Breast epithelium (tissue), 4 donors: ENCODE measurements around the gene SETD1A. TPM values are rescaled to one million over a fixed set of nuclear protein-coding genes. Genes with fewer than 3 reads are reported as not detected.

Source experiments
- DNase-seq, 2 donors: peaks; one replicate each; pipeline ENCODE4 v3.0.0-alpha.2; 2019; ENCODE audit warnings: low spot score in 2 of 2
- H3K27ac ChIP-seq, 2 donors: fragments of 200-600 bp; sonication (generic) in 1 of 2; one replicate each; pipeline ENCODE4 v1.5.1; 2016 to 2019; ENCODE audit warnings: mild to moderate bottlenecking in 1 of 2
- H3K27me3 ChIP-seq, 2 donors: fragments of 200-600 bp; sonication (generic) in 1 of 2; one replicate each; pipeline versions ENCODE4 v1.5.1 to v1.6.0; 2017 to 2019; ENCODE audit warnings: control low read depth in 1 of 2, mild to moderate bottlenecking in 1 of 2
- H3K36me3 ChIP-seq: fragments of 200-600 bp; one replicate; pipeline ENCODE4 v1.5.1; 2019
- H3K4me1 ChIP-seq, 2 donors: fragments of 200-600 bp; sonication (generic); one replicate each; pipeline ENCODE4 v1.5.1; 2016 to 2019; ENCODE audit warnings: control low read depth in 1 of 2
- H3K4me3 ChIP-seq, 3 donors: fragments of 200-600 bp; sonication (generic); 1 replicate in 2 of 3; 2 replicates in 1 of 3; pipeline ENCODE4 v1.5.1; 2016 to 2019; ENCODE audit warnings: mild to moderate bottlenecking in 3 of 3, moderate library complexity in 2 of 3
- H3K9me3 ChIP-seq, 2 donors: fragments of 200-600 bp; sonication (generic) in 1 of 2; one replicate each; pipeline ENCODE4 v1.5.1; 2016 to 2019; ENCODE audit warnings: control low read depth in 1 of 2
- POLR2A ChIP-seq: fragments of 450-650 bp; IDR thresholded peaks from one replicate; pipeline ENCODE4 v1.6.1; 2016; ENCODE audit warnings: antibody characterized with exemption, mild to moderate bottlenecking, moderate library complexity
- POLR2AphosphoS5 ChIP-seq, 3 donors: sonication (generic); formaldehyde crosslinking; IDR thresholded peaks; one replicate each; pipeline ENCODE4 v1.6.1; 2017; ENCODE audit warnings: antibody characterized with exemption in 3 of 3
- intact Hi-C: fragments of 100-400 bp; cut with DNase I; formaldehyde crosslinking; loops from one replicate; pipeline ENCODE4 v1.15.1; 2023; ENCODE audit warnings: low total_unique reads
- total RNA-seq, 3 donors: library from RNA; depleted of rRNA; stranded (reverse); fragments of >200 nt; gene quantifications; one replicate each; pipeline ENCODE4 v1.1.0, GENCODE V29; 2016
- TF ChIP-seq, protein P1 (sequence below), 3 donors: fragments of 450-650 bp; IDR thresholded peaks; one replicate each; pipeline ENCODE4 v1.5.1; 2016 to 2017; ENCODE audit warnings: antibody characterized with exemption in 3 of 3, mild to moderate bottlenecking in 3 of 3, moderate library complexity in 3 of 3

SETD1A gene
- total RNA-seq, 3 donors from 2014 or later = 4.8 to 5.6 (median 5.1) TPM

DNA sequence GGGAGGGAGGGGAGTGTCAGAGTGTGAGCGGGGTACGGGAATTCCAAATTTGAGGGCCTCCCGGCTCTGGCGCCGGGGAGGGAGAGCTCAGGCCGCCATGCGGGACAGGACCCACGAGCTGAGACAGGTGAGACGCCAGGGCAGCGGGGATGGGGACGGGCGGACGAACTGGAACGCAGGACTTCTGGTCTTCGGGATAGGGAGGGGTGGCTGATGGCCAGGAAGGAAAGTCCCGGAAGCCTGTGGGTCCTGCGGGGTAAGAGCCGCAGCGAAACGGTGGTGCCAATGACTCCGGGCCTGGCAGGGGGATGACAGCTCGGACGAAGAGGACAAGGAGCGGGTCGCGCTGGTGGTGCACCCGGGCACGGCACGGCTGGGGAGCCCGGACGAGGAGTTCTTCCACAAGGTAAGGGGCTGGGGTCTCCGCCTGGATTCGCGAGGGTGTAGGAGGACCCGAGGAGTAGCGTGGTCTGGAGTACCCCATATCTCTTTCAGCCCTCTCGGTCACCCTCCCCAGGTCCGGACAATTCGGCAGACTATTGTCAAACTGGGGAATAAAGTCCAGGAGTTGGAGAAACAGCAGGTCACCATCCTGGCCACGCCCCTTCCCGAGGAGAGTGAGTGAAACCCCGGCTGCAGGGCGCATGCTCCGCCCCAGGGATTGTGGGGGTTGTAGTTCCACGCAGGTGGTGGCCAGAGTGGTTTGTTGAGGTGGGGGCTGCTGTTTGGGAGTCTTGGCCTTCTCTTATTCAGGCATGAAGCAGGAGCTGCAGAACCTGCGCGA is 76.3 kb downstream of the SETD1A start:
- intact Hi-C loops = loop anchor here (10.0 kb wide), 2 partner anchors 89 to 1729 kb away; partner anchors contain the start of gene ORAI3
- DNase-seq = peak; percentile 89 to 91
- TF ChIP-seq POLR2A (no peak), POLR2AphosphoS5 (IDR thresholded peaks at IDR 0.05) (peak in 1 of 3 donors; percentile 41)
- TF ChIP-seq, protein P1, sequence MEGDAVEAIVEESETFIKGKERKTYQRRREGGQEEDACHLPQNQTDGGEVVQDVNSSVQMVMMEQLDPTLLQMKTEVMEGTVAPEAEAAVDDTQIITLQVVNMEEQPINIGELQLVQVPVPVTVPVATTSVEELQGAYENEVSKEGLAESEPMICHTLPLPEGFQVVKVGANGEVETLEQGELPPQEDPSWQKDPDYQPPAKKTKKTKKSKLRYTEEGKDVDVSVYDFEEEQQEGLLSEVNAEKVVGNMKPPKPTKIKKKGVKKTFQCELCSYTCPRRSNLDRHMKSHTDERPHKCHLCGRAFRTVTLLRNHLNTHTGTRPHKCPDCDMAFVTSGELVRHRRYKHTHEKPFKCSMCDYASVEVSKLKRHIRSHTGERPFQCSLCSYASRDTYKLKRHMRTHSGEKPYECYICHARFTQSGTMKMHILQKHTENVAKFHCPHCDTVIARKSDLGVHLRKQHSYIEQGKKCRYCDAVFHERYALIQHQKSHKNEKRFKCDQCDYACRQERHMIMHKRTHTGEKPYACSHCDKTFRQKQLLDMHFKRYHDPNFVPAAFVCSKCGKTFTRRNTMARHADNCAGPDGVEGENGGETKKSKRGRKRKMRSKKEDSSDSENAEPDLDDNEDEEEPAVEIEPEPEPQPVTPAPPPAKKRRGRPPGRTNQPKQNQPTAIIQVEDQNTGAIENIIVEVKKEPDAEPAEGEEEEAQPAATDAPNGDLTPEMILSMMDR (IDR thresholded peaks at IDR 0.05) = no peak
- Histone ChIP-seq H3K27me3 (no peaks in the 10 kb centered on the region), H3K27ac (peak overlapping the region; percentile 93 to 99), H3K4me3 (peak overlapping the region; percentile 84 to 97 (median 93)), H3K36me3 (no peaks in the 10 kb centered on the region), H3K4me1 (peaks cover 0 to 5% of the 10 kb centered on the region in 2 donors), H3K9me3 (no peaks in the 10 kb centered on the region)

Other genes with a start within 250 kb of the SETD1A start
- 10 to 100 TPM; 28.5 to 38.8 (median 35.7) TPM for gene PHKG2, start 209.3 kb upstream of the SETD1A start, total RNA-seq
- 10 to 100 TPM in 2 of 3 donors, 1 to 10 TPM in 1; 1.4 to 17.1 (median 13.4) TPM for gene CFAP119, start 195.7 kb upstream of the SETD1A start, total RNA-seq
- 10 to 100 TPM; 77.0 to 84.7 (median 77.3) TPM for gene RNF40, start 195.4 kb upstream of the SETD1A start, total RNA-seq
- gene ZNF629, start 170.5 kb upstream of the SETD1A start, total RNA-seq = 10 to 100 TPM in 2 of 3 donors, 1 to 10 TPM in 1; 9.4 to 16.2 (median 10.5) TPM
- gene BCL7C, start 63.7 kb upstream of the SETD1A start, total RNA-seq = 10 to 100 TPM; 29.4 to 47.2 (median 36.2) TPM
- 1 to 10 TPM; 2.6 to 4.5 (median 3.4) TPM for gene CTF1, start 61.1 kb upstream of the SETD1A start, total RNA-seq
- gene FBXL19, start 34.2 kb upstream of the SETD1A start, total RNA-seq = 10 to 100 TPM in 1 of 3 donors, 1 to 10 TPM in 2; 4.5 to 12.7 (median 9.2) TPM
- 10 to 100 TPM; 20.0 to 40.5 (median 25.9) TPM for gene ORAI3, start 8.7 kb upstream of the SETD1A start, total RNA-seq
- gene HSD3B7, start 27.5 kb downstream of the SETD1A start, total RNA-seq = 10 to 100 TPM; 12.1 to 27.8 (median 26.9) TPM
- 1 to 10 TPM; 1.6 to 2.6 (median 2.6) TPM for gene STX1B, start 52.9 kb downstream of the SETD1A start, total RNA-seq
- gene STX4, start 75.8 kb downstream of the SETD1A start, total RNA-seq = 10 to 100 TPM; 44.3 to 59.0 (median 52.2) TPM
- 1 to 10 TPM; 6.7 to 8.9 (median 8.8) TPM for gene ZNF668, start 116.5 kb downstream of the SETD1A start, total RNA-seq
- gene ZNF646, start 116.7 kb downstream of the SETD1A start, total RNA-seq = 10 to 100 TPM; 12.5 to 17.3 (median 13.1) TPM
- 1 to 10 TPM; 1.3 to 2.0 (median 1.3) TPM for gene PRSS53, start 131.2 kb downstream of the SETD1A start, total RNA-seq
- 100 to 1,000 TPM in 1 of 3 donors, 10 to 100 TPM in 2; 82.6 to 143 (median 86.3) TPM for gene VKORC1, start 137.0 kb downstream of the SETD1A start, total RNA-seq
- gene BCKDK, start 150.6 kb downstream of the SETD1A start, total RNA-seq = 10 to 100 TPM; 31.8 to 33.6 (median 33.5) TPM
- gene KAT8, start 159.9 kb downstream of the SETD1A start, total RNA-seq = 10 to 100 TPM; 53.6 to 85.0 (median 67.8) TPM
- 10 to 100 TPM in 2 of 3 donors, not detected in 1; 23.6 to 54.4 TPM for gene PRSS8, start 178.0 kb downstream of the SETD1A start, total RNA-seq
- gene PRSS36, start 192.3 kb downstream of the SETD1A start, total RNA-seq = 1 to 10 TPM in 2 of 3 donors, under 1 TPM in 1; 0.98 to 8.3 (median 2.0) TPM
- gene FUS, start 222.4 kb downstream of the SETD1A start, total RNA-seq = 10 to 100 TPM; 59.0 to 78.3 (median 73.9) TPM
- gene PYCARD, start 245.0 kb downstream of the SETD1A start, total RNA-seq = 10 to 100 TPM; 32.9 to 50.2 (median 35.7) TPM